ENCODE measurements around the gene ZNF101. TPM values are rescaled to one million over a fixed set of nuclear protein-coding genes. Genes with fewer than 3 reads are reported as not detected.

The ZNF101 gene
- total and polyA plus RNA-seq, 2 of the 4 experiments (the other 2 are of a cell fraction): 2.8 to 7.3 TPM

DNA sequence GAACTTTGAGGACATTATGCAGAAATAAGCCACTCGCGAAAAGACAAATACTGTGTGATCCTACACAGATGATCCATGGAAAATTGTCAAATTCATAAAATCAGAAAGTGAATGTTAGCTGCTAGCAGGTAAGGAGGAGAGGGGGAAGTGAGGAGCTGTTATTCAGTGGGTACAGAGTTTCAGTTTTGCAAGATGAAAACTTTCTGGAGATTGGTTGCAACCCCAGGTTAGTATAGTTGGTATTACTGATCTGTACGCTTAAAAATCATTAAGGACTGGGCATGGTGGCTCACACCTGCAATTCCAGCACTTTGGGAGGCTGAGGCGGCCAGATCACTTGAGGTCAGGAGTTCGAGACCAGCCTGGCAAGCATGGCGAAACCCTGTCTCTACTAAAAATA lies 17.9 kb downstream of the ZNF101 start:
- Histone ChIP-seq H2AFZ (replicated peaks; ENCODE audit: low read length, poor library complexity) (no peak overlapping the region), H3K79me1 (ENCODE audit: low read depth in 1 of 2, low read length in 2 of 2) (no peaks in the 10 kb centered on the region), H4K20me1 (ENCODE audit: insufficient read depth, low read length) (no peaks in the 10 kb centered on the region), H3K56ac (ENCODE audit: extremely low read depth, insufficient read depth, low read length) (no peak overlapping the region), H3K27ac (ENCODE audit: insufficient read depth, low read length) (no peak overlapping the region), H3K18ac (ENCODE audit: low read depth, low read length) (no peak overlapping the region), H3K9me1 (ENCODE audit: insufficient read depth, low read length) (no peaks in the 10 kb centered on the region), H3K9me3 (ENCODE audit: control insufficient read depth, insufficient read depth, low read length) (peaks cover 15% of the 10 kb centered on the region), H3K4me2 (ENCODE audit: low read depth, low read length) (no peak overlapping the region), H3K27me3 (ENCODE audit: control insufficient read depth, insufficient read depth, low read length) (no peaks in the 10 kb centered on the region), H3K4me3 (ENCODE audit: insufficient read depth, low read depth, low read length) (no peak overlapping the region), H2BK120ac (ENCODE audit: low read depth, low read length) (no peak overlapping the region), H2AK5ac (ENCODE audit: low read depth, low read length) (no peak overlapping the region), H4K5ac (ENCODE audit: low read depth, low read length) (no peak overlapping the region), H3K4me1 (ENCODE audit: control insufficient read depth, insufficient read depth, low read length) (no peaks in the 10 kb centered on the region), H2BK20ac (ENCODE audit: low read depth, low read length) (no peak overlapping the region), H4K91ac (ENCODE audit: insufficient read depth, low read depth, low read length) (no peak overlapping the region), H3K23ac (ENCODE audit: low read depth, low read length) (no peak overlapping the region), H3K36me3 (ENCODE audit: control insufficient read depth, insufficient read depth, low read length) (no peaks in the 10 kb centered on the region), H3K9ac (ENCODE audit: low read depth, low read length) (no peak overlapping the region), H2BK15ac (ENCODE audit: low read depth, low read length) (no peak overlapping the region), H3K14ac (replicated peaks; ENCODE audit: low read depth, low read length) (no peak overlapping the region), H3K4ac (ENCODE audit: low read depth, low read length) (no peak overlapping the region), H2AK9ac (replicated peaks; ENCODE audit: low read depth, low read length, poor library complexity) (no peak overlapping the region), H4K8ac (ENCODE audit: low read depth in 2 of 2, low read length in 2 of 2) (no peak overlapping the region), H2BK5ac (ENCODE audit: low read depth, low read length, poor library complexity, severe bottlenecking) (no peak overlapping the region)
- no CpG with 5 or more reads among the region's 6 CpGs for WGBS, 2 experiments (ENCODE audit: extremely low coverage in 2 of 2, insufficient read length in 1 of 2)
- CTCF ChIA-PET: no interaction called here
- no TSS peak for BruUV-seq (replicated peaks)
- intact Hi-C loops (cut with micrococcal nuclease) (no loop called here), dilution Hi-C loops (cut with HindIII; ENCODE audit: low sequenced_read_pairs, unreplicated experiment) (no loop called here), in situ Hi-C loops (cut with MboI; ENCODE audit: low sequenced_read_pairs) (no loop called here)
- no peak for ATAC-seq (ENCODE audit: low read depth)
- no peak for DNase-seq
- POLR2A ChIA-PET (ENCODE audit: unreplicated experiment): no interaction called here
- TF ChIP-seq SMC3 (IDR thresholded peaks at IDR 0.05; ENCODE audit: low read depth, low read length) (no peak), CEBPB (IDR thresholded peaks at IDR 0.05; ENCODE audit: low read depth, low read length) (no peak), CHD1 (IDR thresholded peaks at IDR 0.05; ENCODE audit: low read depth, low read length) (no peak), RFX5 (IDR thresholded peaks at IDR 0.05; ENCODE audit: low read depth, low read length) (no peak), FOS (IDR thresholded peaks at IDR 0.05; ENCODE audit: low read depth, low read length) (no peak), NFE2L2 (IDR thresholded peaks at IDR 0.05; ENCODE audit: low read depth, low read length) (no peak), RCOR1 (IDR thresholded peaks at IDR 0.05; ENCODE audit: insufficient replicate concordance, low read length) (no peak), MAZ (IDR thresholded peaks at IDR 0.05; ENCODE audit: borderline replicate concordance, low read depth, low read length) (no peak), MAFK (IDR thresholded peaks at IDR 0.05; ENCODE audit: low read depth, low read length) (no peak)
- TF ChIP-seq, protein P1, sequence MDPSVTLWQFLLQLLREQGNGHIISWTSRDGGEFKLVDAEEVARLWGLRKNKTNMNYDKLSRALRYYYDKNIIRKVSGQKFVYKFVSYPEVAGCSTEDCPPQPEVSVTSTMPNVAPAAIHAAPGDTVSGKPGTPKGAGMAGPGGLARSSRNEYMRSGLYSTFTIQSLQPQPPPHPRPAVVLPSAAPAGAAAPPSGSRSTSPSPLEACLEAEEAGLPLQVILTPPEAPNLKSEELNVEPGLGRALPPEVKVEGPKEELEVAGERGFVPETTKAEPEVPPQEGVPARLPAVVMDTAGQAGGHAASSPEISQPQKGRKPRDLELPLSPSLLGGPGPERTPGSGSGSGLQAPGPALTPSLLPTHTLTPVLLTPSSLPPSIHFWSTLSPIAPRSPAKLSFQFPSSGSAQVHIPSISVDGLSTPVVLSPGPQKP (IDR thresholded peaks at IDR 0.05; ENCODE audit: borderline replicate concordance, low read depth, low read length): no peak
- TF ChIP-seq, protein P2, sequence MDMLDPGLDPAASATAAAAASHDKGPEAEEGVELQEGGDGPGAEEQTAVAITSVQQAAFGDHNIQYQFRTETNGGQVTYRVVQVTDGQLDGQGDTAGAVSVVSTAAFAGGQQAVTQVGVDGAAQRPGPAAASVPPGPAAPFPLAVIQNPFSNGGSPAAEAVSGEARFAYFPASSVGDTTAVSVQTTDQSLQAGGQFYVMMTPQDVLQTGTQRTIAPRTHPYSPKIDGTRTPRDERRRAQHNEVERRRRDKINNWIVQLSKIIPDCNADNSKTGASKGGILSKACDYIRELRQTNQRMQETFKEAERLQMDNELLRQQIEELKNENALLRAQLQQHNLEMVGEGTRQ (IDR thresholded peaks at IDR 0.05; ENCODE audit: low read depth, low read length): no peak
